Upper lobe of right lung (tissue), 1 donor: Measurements from ENCODE around the gene CERS6. TPM values are rescaled to one million over a fixed set of nuclear protein-coding genes. Genes with fewer than 3 reads are reported as not detected.
A peak's percentile ranks its signal among the peaks of the same experiment; 100 is the strongest.

Experiments used
- ATAC-seq: fragments of 200-7000 bp; cut with Tn5 transposase; one replicate; pipeline ENCODE4 v1.9.1; 2020; ENCODE audit warnings: mild to moderate bottlenecking, moderate library complexity
- DNase-seq: peaks from one replicate; pipeline ENCODE4 v3.0.0-alpha.2; 2020
- H3K27ac ChIP-seq: fragments of 200-600 bp; one replicate; pipeline ENCODE4 v1.8.0; 2022
- H3K27me3 ChIP-seq: fragments of 200-600 bp; one replicate; pipeline ENCODE4 v1.8.0; 2022; ENCODE audit warnings: mild to moderate bottlenecking
- H3K36me3 ChIP-seq: fragments of 200-600 bp; one replicate; pipeline ENCODE4 v1.8.0; 2022
- H3K4me1 ChIP-seq: fragments of 200-600 bp; one replicate; pipeline ENCODE4 v1.8.0; 2022
- H3K4me3 ChIP-seq: fragments of 200-600 bp; one replicate; pipeline ENCODE4 v1.8.0; 2022; ENCODE audit warnings: mild to moderate bottlenecking
- H3K9me3 ChIP-seq: fragments of 200-600 bp; one replicate; pipeline ENCODE4 v1.8.0; 2022
- CTCF ChIP-seq: fragments of 200-600 bp; IDR thresholded peaks from one replicate; pipeline ENCODE4 v1.8.0; 2022; ENCODE audit warnings: antibody characterized with exemption
- intact Hi-C: fragments of 100-400 bp; cut with DNase I; formaldehyde crosslinking; loops from one replicate; pipeline ENCODE4 v1.11.0; 2022
- total RNA-seq: library from RNA; stranded (reverse); fragmentation: NEBNext Ultra II Directional; extraction: Animal tissue kit (Norgen Biotek cat#: 25700); gene quantifications from one replicate; pipeline ENCODE4 v1.2.1, GENCODE V29; 2021
- donor health status: DM: no; HTN: yes; CAD: no; lungs with severe emphysema.

CERS6 gene
- total RNA-seq, 1 donor from 2014 or later: 17.8 TPM

- no peak overlapping the region for H3K4me3 ChIP-seq
- intact Hi-C loops: no loop called here
- ATAC-seq (no peak), DNase-seq (no peak)
- H3K9me3 ChIP-seq: no peaks in the 10 kb centered on the region
- H3K36me3 ChIP-seq: no peaks in the 10 kb centered on the region
- H3K27me3 ChIP-seq: no peaks in the 10 kb centered on the region
- no peaks in the 10 kb centered on the region for H3K4me1 ChIP-seq
- TF ChIP-seq CTCF: no peak
- H3K27ac ChIP-seq: no peak overlapping the region
Observed at GRCh38 chr2:168706806-168707205, 250.7 kb downstream of the CERS6 start.

- DNase-seq (no peak), ATAC-seq (no peak)
- no peak for TF ChIP-seq CTCF
- no peaks in the 10 kb centered on the region for H3K27me3 ChIP-seq
- no peaks in the 10 kb centered on the region for H3K4me1 ChIP-seq
- no peak overlapping the region for H3K27ac ChIP-seq
- no peaks in the 10 kb centered on the region for H3K36me3 ChIP-seq
- no peaks in the 10 kb centered on the region for H3K9me3 ChIP-seq
- intact Hi-C loops: no loop called here
- H3K4me3 ChIP-seq: no peak overlapping the region
Observed at GRCh38 chr2:168708080-168708479, 252.0 kb downstream of the CERS6 start.

- Histone ChIP-seq H3K4me1 (no peaks in the 10 kb centered on the region), H3K9me3 (no peaks in the 10 kb centered on the region), H3K27ac (no peak overlapping the region), H3K27me3 (no peaks in the 10 kb centered on the region), H3K4me3 (no peak overlapping the region), H3K36me3 (no peaks in the 10 kb centered on the region)
- no peak for DNase-seq
- intact Hi-C loops: no loop called here
- no peak for TF ChIP-seq CTCF
- ATAC-seq: peak; percentile 52
Observed at GRCh38 chr2:168710754-168711467, 254.8 kb downstream of the CERS6 start.

- Histone ChIP-seq H3K4me1 (no peaks in the 10 kb centered on the region), H3K9me3 (no peaks in the 10 kb centered on the region), H3K36me3 (no peaks in the 10 kb centered on the region), H3K27ac (no peak overlapping the region), H3K4me3 (no peak overlapping the region), H3K27me3 (no peaks in the 10 kb centered on the region)
- TF ChIP-seq CTCF: no peak
- no peak for DNase-seq
- ATAC-seq: no peak
- intact Hi-C loops: no loop called here
Observed at GRCh38 chr2:168712053-168712452, 256.0 kb downstream of the CERS6 start.

GRCh38 chr2:168713325-168713724, 257.3 kb downstream of the CERS6 start:
- Histone ChIP-seq H3K27ac (no peak overlapping the region), H3K27me3 (no peaks in the 10 kb centered on the region), H3K9me3 (no peaks in the 10 kb centered on the region), H3K4me3 (no peak overlapping the region), H3K36me3 (no peaks in the 10 kb centered on the region), H3K4me1 (no peaks in the 10 kb centered on the region)
- TF ChIP-seq CTCF: no peak
- no peak for DNase-seq
- no peak for ATAC-seq
- intact Hi-C loops: no loop called here

GRCh38 chr2:168715849-168716248, 259.8 kb downstream of the CERS6 start:
- no peak for TF ChIP-seq CTCF
- Histone ChIP-seq H3K27ac (no peak overlapping the region), H3K36me3 (no peaks in the 10 kb centered on the region), H3K9me3 (no peaks in the 10 kb centered on the region), H3K4me3 (no peak overlapping the region), H3K27me3 (no peaks in the 10 kb centered on the region), H3K4me1 (no peaks in the 10 kb centered on the region)
- intact Hi-C loops: no loop called here
- DNase-seq (no peak), ATAC-seq (no peak)
